ENCODE data around the gene TBC1D3L. TPM values are rescaled to one million over a fixed set of nuclear protein-coding genes. Genes with fewer than 3 reads are reported as not detected.
"Not testable (repeated sequence)": the region's sequence is repeated elsewhere in the genome, so short reads cannot be mapped to it uniquely, and the experiment has no call there.

Gene TBC1D3L
- total RNA-seq (10 to 100 TPM in 4 of 9 donors, 1 to 10 TPM in 4, not detected in 1; 4.8 to 27.9 (median 10.9) TPM), polyA plus RNA-seq (100 to 1,000 TPM in 2 of 3 donors, 1 to 10 TPM in 1; 1.7 to 105 (median 101) TPM)
- long read RNA-seq, donor 1: 0 reads
- long read RNA-seq, donor 2: 0 reads
- long read RNA-seq, donor 3: 0 reads
- long read RNA-seq, donor 4, partial matches to known transcripts: 3 of 3 reads
- long read RNA-seq, donor 4, other reads (novel, unspliced or antisense): 0 of 3 reads
- long read RNA-seq, donor 5, partial matches to known transcripts: 1 of 3 reads
- long read RNA-seq, donor 5, other reads (novel, unspliced or antisense): 2 of 3 reads
- long read RNA-seq, donor 6, partial matches to known transcripts: 3 of 3 reads
- long read RNA-seq, donor 6, other reads (novel, unspliced or antisense): 0 of 3 reads
- long read RNA-seq, donor 7: 0 reads
- long read RNA-seq, donor 8: 0 reads
- long read RNA-seq, donor 9: 0 reads
- long read RNA-seq, donor 10: 0 reads

GRCh38 chr17:37988960-37989359 is at the start of gene TBC1D3L:
Gene TBC1D3L (minus strand): TSS chr17:37989060. CDS start chr17:37987520, 1,540 bp downstream.
- DNase-seq: not testable (repeated sequence)

GRCh38 chr17:38003676-38004075 is 14.8 kb upstream of the TBC1D3L start, which contains the start of gene TBC1D3D:
Gene TBC1D3D (plus strand): TSS chr17:38003976. CDS start chr17:38005561, 1,585 bp downstream.
- DNase-seq; H3K27me3 ChIP-seq; H3K36me3 ChIP-seq (replicated peaks in 1 of 2); H3K4me3 ChIP-seq; H3K27ac ChIP-seq; intact Hi-C loops (cut with DNase I); H3K9me3 ChIP-seq (replicated peaks in 1 of 3); H3K4me1 ChIP-seq (replicated peaks in 1 of 2): not testable (repeated sequence)
- no CpG with 5 or more reads among the region's 11 CpGs for WGBS, 4 donors

More at GRCh38 chr17:37988960-37989359, at the start of gene TBC1D3L:
- H3K27me3 ChIP-seq; H3K4me1 ChIP-seq (replicated peaks in 1 of 2); H3K4me3 ChIP-seq; intact Hi-C loops (cut with DNase I); H3K36me3 ChIP-seq (replicated peaks in 1 of 2); H3K9me3 ChIP-seq (replicated peaks in 1 of 3); H3K27ac ChIP-seq: not testable (repeated sequence)
- no CpG with 5 or more reads among the region's 11 CpGs for whole genome bisulfite sequencing, 4 donors

Small RNAs within 50 kb of the gene (small RNA-seq; reads per million reads assigned to genes)
- 0 reads per million in 2 donors for gene RF00001

Other genes starting within 250 kb of the TBC1D3L start
- gene HNF1B, start 244.0 kb downstream of the TBC1D3L start, total RNA-seq: under 1 TPM in 2 of 9 donors, not detected in 7; 0.08 to 0.11 TPM
- under 1 TPM in 1 of 3 donors, not detected in 2; 0.03 TPM for gene HNF1B, start 244.0 kb downstream of the TBC1D3L start, polyA plus RNA-seq
- not detected for gene TBC1D3K, start 64.6 kb downstream of the TBC1D3L start, total RNA-seq
- gene TBC1D3K, start 64.6 kb downstream of the TBC1D3L start, polyA plus RNA-seq: under 1 TPM in 1 of 3 donors, not detected in 2; 0.24 TPM
- gene TBC1D3D, start 14.9 kb upstream of the TBC1D3L start, total RNA-seq: under 1 TPM in 4 of 9 donors, not detected in 5; 0.06 to 0.72 (median 0.57) TPM
- 10 to 100 TPM in 1 of 3 donors, under 1 TPM in 1, not detected in 1; 0.72 to 16.3 TPM for gene TBC1D3D, start 14.9 kb upstream of the TBC1D3L start, polyA plus RNA-seq
- gene TBC1D3C, start 79.6 kb upstream of the TBC1D3L start, total RNA-seq: 1 to 10 TPM in 1 of 9 donors, not detected in 8; 1.4 TPM
- under 1 TPM; 0.07 to 0.88 (median 0.24) TPM for gene TBC1D3C, start 79.6 kb upstream of the TBC1D3L start, polyA plus RNA-seq
- 1 to 10 TPM in 1 of 9 donors, under 1 TPM in 1, not detected in 7; 0.15 to 1.7 TPM for gene TBC1D3E, start 138.9 kb upstream of the TBC1D3L start, total RNA-seq
- gene TBC1D3E, start 138.9 kb upstream of the TBC1D3L start, polyA plus RNA-seq: under 1 TPM in 1 of 3 donors, not detected in 2; 0.16 TPM
- not detected for gene TBC1D3, start 203.5 kb upstream of the TBC1D3L start, total RNA-seq
- 1 to 10 TPM in 1 of 3 donors, under 1 TPM in 1, not detected in 1; 0.07 to 1.4 TPM for gene TBC1D3, start 203.5 kb upstream of the TBC1D3L start, polyA plus RNA-seq

Measured in adrenal gland (tissue), 19 donors.